GM21526 (cell line): ENCODE data around the gene CSNK1D.

ENCODE experiments used
- ATAC-seq: cut with Tn5 transposase; IDR thresholded peaks from one replicate; pipeline ENCODE4 v1.9.1; 2021; ENCODE audit warnings: moderate library complexity; ENCODE audit not compliant: unreplicated experiment, low FRiP score

Gene CSNK1D

DNA sequence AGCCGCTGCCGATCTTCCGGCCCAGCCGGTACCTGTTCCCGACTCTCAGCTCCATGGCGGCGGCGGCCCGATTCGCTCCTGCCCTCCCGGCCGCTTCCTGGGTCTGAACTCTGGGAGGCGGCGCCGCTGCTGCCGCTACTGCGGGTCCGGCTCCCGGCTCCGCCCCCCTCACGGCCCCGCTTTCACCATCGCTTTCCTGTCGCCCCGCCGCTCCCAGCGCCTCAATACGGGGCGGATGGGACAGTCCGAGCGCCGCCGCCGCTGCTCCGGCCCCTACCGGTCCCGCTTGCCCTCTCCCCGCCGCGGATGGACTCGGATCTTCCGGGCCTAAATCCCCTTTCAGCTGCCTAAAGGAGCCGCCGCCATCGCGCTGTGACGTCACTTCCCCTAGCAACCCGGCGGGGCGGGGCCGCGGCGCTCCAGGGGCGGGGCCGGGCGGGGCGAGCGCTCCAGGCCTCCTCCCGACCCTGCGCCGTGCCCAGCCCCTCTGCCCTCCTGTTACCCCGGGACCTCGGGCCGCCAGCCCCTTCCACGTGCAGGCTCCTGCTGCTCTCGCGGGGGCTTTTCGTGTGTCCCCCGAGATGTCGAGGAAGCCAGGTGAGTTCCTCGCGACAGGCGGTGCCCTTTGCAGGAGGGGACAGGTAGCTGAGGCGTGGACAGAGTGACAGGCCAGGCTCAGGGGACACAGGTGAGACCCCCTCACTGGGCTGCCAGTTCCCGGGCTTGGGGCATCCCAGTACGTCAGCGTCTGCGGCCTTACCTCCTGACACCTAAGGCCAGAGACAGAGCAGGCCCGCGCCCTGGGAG, at the start of gene CSNK1D:
CSNK1D (minus strand) TSS at position 374 of the 807 bp plus-strand sequence; CDS start at position 55, 319 bp downstream.
- peak; percentile 65 for ATAC-seq

DNA sequence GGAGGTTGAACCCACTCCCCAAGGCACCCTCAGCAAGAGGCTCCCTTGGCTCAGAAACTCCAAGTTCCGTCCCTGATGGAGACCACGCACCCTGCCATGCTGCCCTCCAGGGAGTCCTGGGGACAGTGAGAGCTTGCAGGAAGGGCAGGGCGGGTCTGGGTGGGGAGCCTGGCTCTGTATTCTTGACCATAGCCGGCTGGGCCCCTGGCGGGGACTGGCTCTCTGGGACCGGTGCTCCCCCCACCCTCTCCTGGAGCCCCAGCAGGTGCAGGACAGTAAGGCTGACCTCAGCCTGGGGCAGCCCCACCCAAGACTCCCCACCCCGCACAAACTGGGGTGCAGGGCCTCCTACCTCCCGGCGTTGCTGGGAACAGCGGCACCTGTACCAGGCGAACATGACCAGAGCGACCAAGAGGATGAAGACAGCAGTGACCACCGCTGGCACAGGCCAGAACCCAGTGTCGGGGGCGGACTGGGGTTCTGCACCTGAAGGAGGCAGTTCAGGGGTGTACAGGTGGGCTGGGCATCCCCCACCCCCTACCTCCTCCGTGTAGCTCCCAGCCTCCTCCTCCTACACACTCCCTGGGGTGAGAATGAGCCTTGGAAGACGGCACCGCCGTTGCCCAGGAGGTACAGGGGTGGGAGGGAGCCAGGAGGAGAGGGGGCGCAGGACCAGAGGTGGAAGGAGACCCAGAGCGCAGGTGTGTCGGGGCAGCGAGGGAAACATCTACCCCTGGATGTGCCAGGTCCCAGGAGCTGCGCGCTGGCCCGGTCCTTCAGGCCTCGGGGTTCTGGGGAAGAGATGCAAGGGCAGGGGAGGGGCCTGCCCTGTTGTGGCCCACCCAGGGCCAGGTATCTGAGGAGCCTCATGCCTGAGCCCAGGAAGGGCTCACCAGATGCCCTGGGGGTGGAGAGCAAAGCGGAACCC, 49.3 kb upstream of the CSNK1D start:
- no peak for ATAC-seq

DNA sequence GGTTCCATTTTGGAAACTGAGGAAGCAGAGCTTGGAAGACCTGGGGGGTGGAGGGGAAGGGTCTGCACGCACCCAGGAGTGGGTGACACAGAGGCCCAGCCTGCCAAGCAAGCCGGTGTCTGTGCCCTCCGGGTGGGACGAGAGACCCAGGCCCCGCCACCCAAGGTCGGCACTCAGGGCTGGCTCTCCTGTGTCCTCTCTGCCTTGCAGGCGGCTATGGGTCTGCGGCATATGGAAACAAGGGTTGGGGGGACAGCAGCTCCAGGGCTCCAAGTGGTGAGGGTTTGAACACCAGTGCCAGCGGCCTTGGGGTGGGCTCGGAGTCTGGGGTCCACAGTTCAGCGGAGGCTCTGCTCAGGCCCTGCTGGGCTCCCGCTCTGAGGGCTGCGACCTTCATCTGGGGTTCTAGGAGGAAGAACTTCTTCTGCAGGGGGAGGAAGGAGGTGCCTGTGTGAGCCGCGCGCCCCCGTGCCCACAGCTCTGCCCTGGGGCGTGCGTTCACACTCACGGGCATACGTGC, 48.5 kb upstream of the CSNK1D start:
- ATAC-seq, result no peak

DNA sequence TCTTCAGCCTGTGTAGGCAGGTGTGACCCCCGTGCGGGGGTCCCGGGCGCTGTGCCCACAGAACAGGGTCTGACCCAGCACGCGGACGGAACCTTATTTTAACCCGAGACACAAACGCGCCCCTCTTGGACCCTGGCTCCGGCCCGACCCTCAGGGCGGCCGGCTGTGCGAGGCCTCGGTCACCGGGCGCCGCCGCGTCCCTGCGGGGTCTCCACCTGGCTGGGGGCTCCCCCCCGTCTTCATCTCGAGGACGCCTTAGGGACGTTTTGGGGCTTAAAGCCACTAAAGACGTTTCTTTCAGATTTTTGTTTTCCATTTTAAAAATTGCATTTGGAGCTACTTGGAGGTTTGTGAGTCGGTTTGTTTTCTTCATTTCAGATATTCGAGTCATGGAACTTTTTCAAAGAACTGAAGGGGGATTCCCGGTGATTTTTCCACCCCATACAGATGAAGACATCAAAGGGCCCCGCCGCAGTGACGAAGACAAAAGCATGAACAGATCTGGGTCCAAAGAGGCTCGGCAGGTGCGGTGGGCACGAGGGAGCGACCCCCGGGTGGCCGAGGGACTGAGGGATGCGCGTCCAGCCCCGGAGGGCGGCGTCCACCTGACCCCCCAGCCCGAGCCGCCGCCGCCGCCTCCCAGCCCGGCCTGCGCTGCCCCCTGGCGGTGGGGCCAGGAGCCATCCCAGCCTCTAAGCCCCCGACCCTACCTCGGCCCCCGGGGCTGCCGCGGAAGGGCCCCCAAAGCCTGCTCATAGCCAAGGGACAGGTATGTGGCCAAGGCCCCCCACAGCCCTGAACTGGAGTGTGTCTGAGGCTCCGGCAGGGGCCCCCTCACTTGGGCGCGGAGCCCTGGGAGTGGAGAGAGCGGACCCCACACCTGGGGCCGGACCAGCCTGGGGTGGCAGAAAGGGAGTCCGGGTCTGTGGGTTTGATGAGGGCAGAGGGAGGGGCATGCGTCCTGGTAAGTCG, 47.7 kb upstream of the CSNK1D start:
- no peak for ATAC-seq

DNA sequence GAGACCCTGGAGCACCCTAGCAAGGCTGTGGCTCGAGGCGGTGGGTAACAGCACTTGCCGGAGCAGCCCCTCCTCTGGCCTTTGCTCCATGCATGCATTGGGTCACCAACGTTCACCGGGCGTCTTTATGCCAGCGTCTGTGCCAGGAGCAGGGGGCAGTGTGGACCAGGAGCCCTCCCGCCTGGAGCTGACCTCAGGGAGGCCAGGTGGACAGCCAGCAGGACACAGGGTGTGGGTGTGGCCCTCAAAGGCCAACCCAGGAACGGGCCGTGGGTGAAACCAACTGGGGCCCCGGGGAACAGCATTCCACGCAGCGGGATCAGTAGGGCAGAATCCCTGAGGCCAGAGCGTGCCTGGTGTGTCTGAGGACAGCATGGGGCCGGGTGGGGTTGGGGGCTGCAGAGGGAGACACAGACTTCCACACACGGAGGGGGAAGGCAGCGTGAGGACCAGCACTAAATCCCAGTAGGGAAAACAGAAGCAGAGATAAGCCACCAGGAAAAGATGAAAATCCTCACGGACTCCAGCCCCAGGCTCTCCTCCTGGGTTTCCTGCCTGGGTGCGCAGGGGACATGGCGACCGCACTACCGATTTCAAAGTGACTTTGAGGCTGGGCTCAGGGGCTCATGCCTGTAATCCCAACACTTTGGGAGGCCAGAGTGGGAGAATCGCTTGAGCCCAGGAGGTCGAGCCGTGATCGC, 46.8 kb upstream of the CSNK1D start:
- no peak for ATAC-seq

DNA sequence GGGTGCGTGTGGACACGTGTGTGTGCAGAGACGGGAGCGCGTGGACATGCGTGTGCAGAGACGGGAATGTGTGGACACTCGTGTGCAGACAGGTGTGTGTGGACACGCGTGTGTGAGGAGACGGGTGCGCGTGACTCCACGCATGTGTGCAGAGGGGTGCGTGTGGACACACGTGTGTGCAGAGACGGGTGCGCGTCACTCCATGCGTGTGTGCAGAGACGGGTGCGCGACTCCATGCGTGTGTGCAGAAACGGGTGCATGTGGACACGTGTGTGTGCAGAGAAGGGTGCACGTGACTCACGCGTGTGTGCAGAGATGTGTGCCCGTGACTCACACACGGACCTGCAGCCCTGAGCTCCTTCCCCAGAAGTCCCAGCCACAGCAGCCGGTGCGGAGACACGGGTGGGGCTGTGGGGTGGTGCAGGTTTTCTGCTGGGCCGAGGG, 46.1 kb upstream of the CSNK1D start:
- no peak for ATAC-seq

DNA sequence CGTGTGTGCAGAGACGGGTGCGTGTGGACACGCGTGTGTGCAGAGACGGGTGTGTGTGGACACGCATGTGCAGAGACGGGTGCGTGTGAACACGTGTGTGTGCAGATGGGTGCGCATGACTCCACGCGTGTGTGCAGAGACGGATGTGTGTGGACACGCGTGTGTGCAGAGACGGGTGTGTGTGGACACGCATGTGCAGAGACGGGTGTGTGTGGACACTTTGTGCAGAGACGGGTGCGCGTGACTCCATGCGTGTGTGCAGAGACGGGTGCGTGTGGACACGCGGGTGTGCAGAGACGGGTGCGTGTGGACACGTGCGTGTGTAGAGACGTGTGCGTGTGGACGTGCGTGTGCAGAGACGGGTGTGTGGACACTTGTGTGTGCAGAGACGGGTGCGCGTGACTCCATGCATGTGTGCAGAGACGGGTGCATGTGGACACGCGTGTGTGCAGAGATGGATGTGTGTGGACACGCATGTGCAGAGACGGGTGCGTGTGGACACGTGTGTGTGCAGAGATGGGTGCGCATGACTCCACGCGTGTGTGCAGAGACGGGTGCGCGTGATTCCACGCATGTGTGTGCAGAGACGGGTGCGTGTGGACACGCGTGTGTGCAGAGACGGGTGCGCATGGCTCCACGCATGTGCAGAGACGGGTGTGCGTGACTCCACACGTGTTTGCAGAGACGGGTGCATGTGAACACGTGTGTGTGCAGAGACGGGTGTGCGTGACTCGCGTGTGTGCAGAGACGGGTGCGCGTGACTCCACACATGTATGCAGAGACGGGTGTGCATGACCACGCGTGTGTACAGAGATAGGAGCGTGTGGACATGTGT, 45.5 kb upstream of the CSNK1D start:
- no peak for ATAC-seq

DNA sequence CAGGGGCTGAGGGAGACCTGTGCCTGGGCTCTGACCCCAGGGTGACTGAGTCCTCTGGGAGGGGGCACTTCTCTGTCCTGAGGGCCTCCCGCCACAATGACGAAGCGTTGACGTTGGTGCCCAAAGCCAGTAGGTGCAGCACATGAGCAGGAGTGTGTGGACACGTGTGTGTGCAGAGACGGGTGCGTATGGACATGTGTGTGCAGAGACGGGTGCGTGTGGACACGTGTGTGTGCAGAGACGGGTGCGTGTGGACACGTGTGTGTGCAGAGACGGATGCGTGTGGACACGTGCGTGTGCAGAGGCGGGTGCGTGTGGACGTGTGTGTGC, 44.6 kb upstream of the CSNK1D start:
- no peak for ATAC-seq

DNA sequence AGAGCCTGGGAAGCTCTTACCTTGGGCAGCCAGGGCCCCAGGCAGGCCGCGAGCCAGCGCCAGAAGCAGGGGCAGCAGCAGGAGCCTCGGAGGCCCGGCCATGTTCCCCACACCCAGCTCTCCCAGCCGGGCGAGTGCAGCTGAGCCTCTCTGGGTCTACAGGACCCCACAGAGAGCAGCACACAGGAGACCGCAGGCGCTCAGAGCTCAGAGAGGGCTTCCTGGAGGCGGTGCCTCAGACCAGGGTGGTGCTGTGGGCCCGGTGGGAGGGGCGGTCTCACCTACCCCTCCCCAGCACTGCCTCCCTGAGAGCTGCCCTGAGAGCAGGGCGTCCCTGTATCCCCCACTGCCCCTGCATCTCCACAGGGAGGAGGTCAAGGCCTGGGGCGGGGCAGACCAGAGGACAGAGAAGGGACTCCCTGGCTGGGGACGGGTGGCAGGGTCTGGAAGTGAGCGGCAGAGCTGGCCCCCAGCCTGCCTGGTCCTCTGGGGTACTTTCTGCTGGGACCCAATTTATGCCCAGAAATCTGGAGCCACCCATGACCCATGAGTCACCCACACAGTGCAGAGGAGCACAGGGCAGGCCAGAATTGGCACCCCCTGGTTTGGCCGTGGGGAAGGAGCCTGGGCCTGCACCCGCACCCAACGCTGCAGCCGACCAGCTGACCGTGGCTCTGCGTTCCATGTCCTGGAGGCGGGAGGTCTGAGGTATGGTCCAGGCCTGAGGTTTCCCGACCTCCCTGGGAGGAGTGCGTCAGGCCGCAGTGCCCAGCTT, 44.1 kb upstream of the CSNK1D start, which contains the start of gene CD7:
CD7 (minus strand) TSS at position 215 of the 775 bp plus-strand sequence; CDS start at position 102, 113 bp downstream.
- no peak for ATAC-seq

DNA sequence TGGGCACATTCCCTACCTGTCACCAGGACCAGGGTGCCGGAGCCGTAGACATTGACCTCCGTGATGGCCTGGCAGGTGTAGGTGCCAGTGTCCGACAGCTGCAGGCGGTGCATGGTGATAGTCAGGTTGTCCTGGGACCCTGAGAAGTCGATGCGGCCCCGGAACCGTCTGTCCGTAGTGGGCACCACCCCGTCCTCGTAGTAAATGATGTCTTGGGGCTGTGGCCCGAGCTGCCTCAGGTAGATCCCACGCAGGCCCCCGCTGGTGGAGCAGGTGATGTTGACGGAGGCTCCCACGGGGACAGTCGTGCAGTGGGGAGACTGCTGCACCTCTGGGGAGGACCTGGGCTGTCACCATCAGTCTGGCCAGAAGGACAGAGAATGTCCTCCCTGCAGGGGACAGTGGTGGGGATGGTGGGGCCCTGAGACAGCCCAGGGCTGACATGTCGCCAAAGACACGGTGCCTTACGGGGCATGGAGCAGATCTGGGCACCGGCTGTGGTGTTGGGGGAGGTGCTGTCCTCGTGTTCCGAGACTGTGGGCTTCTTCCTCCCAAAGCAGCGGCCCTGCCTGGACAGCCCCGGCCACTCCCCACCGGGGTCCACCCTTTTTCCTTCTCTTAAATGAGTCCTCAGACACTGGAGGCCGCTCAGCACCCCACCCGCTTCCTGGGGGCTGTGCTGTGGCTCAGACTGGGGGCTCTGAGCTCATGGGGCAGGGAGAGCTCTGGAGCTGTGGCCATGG, 43.3 kb upstream of the CSNK1D start:
- ATAC-seq, result no peak

DNA sequence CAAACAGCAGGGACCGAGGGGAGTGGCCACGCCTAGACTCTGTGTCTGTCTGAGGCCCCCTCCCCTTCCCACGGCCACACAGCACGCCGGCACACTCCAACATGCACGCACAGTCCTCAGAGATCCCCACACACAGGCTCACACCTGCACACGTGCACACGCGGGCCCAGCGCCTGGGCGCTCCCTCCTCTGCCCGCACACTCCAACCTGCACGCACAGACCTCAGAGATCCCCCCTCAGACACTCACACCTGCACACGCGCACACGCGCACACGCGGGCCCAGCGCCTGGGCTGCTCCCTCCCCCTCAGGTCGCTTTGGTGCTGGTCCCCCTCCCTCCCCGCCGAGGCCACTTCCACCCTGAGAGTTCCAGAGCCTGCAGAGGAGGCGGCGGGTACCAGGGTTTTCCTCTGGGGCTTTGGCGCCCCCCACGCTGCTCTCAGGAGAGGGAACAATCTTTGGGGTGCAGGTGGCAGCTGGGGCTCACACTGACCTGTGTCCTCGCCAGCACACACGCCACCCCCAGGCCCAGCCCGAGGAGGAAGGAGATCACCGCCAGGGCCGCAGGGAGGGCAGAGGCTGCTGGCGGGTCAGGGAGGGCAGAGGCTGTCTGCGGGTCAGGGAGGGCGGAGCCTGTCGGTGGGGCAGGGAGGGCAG, 42.3 kb upstream of the CSNK1D start:
- no peak for ATAC-seq

DNA sequence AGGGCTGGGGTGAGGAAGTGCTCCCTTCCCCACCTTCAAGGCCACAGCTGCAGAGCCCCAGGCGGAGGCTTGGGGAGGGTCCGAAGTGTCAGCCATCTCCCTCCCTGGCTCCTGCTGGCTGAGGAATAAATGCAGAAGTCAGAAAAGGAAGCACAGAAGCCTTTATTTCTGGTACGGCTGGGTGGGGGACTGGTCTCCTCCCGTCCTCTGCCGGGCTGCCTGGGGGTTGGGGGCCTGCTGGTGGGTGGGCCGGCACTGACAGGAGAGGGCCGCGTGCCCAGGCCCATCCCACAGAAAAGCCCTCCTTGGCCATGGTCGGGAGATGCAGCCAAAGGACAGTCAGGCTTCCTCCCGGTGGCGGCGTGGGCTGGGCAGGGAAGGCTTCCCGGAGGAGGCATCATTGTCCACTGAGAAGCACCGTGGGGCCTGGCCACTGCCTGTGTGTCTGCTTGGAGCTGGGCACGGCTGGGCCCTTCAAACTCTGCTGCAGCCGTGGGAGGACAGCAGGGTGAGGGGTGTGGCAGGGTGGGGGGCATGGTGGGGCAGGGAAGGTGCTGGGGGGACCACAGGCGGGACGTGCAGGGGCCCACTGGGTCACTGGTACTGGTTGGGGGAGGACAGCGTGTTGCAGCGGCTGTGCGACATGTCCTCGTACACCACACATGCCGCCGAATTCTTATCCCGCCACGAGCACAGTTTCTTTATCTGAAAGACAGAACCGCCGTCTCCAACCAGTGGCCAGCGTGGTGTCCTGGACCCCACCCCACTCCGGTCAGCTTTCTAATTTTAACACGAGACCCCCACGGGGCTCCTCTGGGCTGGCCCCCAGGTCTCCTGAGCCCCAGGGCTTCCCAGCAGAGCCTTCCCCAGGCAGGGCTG, 41.5 kb upstream of the CSNK1D start:
- no peak for ATAC-seq

DNA sequence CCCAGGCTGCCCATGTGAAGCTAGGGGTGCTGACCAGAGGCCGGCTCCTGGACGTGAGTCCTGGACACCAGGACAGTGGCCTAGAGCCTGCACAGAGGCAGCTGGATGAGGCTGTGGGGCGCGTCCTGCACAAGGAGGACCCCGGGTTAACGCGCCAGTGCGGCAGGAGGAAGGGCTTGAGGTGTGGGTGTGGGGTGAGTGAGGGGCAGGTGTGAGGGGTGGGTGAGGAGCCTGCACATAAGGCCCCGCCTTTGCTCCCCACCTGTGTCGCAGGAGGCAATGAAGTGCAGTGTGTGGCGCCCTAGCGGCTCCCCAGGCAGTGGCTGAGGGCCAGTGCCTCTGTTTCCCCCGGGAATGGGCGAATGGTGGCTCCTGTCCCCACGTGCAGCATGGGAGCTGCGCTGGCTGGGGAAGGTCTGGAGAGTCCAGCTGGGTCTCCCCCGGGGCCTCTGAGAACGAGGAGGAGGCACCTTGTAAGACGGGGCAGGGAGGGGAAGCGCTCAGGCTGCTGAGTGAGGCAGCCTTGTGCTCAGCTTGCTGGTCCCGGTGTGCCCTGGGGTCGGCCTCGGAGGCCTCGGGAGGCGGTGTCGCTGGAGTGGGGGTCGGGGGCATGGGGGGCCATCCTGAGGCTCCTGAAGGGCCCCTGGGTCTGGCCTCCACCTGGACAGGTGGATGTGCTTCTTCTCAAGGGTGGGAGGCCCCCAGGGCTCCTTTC, 40.7 kb upstream of the CSNK1D start:
- ATAC-seq, result no peak

DNA sequence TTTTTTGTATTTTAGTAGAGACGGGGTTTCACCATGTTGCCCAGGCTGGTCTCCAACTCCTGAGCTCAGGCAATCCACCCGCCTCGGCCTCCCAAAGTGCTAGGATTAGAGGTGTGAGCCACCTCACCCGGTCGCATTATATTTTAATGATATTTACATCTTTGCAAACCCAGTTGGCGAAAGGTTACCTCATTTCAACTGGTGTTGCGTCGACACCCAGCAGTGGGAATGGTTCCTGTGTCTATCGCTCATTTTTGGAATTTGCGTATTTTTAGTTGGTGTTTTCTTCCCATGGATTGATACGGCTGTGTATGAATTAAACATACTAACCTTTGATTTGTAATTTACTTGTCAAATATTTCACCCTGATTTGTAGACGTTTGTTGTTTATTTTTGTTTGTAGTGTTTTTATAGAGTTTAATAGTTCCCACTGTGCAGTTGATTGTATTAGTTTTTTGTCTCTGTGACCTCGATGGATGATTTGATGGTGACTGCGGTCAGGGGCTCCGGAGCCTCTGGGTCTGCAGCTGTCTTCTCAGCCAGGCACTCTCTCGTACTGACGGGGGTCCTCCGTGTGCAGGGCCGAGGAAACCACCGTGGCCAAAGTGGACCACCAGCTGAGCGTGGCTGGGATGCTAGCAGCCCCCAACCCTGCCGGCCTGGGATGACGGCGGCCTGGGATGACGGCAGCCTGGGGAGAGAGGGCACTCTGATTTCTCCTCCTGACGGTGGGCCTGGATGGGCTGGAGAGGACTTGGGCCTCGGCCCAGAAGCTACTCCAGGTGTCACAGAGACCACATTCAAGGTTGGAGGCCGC, 39.9 kb upstream of the CSNK1D start:
- no peak for ATAC-seq
